Measurements from ENCODE around the gene DLL3. TPM values are rescaled to one million over a fixed set of nuclear protein-coding genes. Genes with fewer than 3 reads are reported as not detected.

DLL3 gene
- total and polyA plus RNA-seq, 10 of the 15 experiments (the other 5 are each of a cell fraction or from before 2014, with no cell fraction given): 0.18 to 2.0 (median 0.95) TPM

DNA sequence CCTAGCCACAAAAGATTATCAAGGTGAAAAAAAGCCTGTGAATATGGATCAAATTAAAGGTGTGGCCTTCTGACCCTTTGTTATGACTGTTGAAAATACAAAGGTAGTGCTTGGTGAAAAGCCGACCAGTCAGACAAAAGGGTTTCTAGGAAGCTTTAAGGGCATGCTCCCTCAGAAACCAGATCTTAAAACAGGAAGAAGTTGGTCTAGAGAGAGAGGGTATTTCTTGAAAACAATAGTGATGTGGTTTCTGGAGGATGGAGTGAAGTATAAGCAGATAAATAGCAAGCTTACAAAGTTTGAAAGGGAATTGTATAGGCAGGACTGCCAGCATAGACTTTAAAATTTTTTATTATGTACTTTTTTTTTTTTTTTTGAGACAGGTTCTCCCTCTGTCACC lies 46.2 kb downstream of the DLL3 start:
- no peaks in the 10 kb centered on the region; a peak in 1 of 4 replicates for H3K27me3 ChIP-seq (replicated peaks in 1 of 2; ENCODE audit: control insufficient read depth in 2 of 2, insufficient read depth in 2 of 2, low read length in 1 of 2)
- POLR2A ChIA-PET: interaction anchor here (0.7 kb wide), 2 partner anchors 125 to 289 kb away, joined by 4 to 5 read pairs; no protein-coding TSS in a partner anchor
- no peaks in the 10 kb centered on the region for H3K36me3 ChIP-seq (ENCODE audit: control insufficient read depth in 2 of 2, insufficient read depth in 2 of 2, low read length in 1 of 2)
- no peaks in the 10 kb centered on the region for H3K9me3 ChIP-seq (replicated peaks; ENCODE audit: control insufficient read depth, insufficient read depth, low read length)
- H3K4me2 ChIP-seq (ENCODE audit: control insufficient read depth, insufficient read depth): no peak overlapping the region
- CTCF ChIA-PET: interaction anchor here (2.0 to 15.0 kb wide), 2 partner anchors 9 to 130 kb away, joined by 6 to 248 read pairs; no protein-coding TSS in a partner anchor
- H3K4me1 ChIP-seq (ENCODE audit: control insufficient read depth, insufficient read depth, low read length): no peaks in the 10 kb centered on the region; the same call in 1 of the 2 replicates
- no peak overlapping the region for H3K27ac ChIP-seq (ENCODE audit: control insufficient read depth, insufficient read depth)
- WGBS (ENCODE audit: insufficient coverage, insufficient replicate concordance, low lambda C conversion rate, missing lambda C conversion rate): 0% methylated on average over 1 of the region's 1 CpG
- no TSS peak for BruUV-seq (replicated peaks)
- no peak overlapping the region for H3K9ac ChIP-seq (ENCODE audit: control insufficient read depth, insufficient read depth, low read length)
- DNase-seq (ENCODE audit: low read depth, low spot score) (no peak), ATAC-seq (no peak), FAIRE-seq (no peak)
- SMC1A ChIA-PET (ENCODE audit: uncharacterized antibody, unreplicated experiment): no interaction called here
- no peak overlapping the region for H3K4me3 ChIP-seq
- TF ChIP-seq NR2C1 (IDR thresholded peaks at IDR 0.05): no peak
- TF ChIP-seq KAT2A (conservative IDR thresholded peaks at IDR 0.05; ENCODE audit: control insufficient read depth, low read depth, low read length): no peak
- RAD21 ChIA-PET (ENCODE audit: unreplicated experiment): interaction anchor here (1.2 to 1.5 kb wide), 2 partner anchors 83 to 127 kb away, joined by 3 to 5 read pairs; no protein-coding TSS in a partner anchor
- no peaks in the 10 kb centered on the region for H4K20me1 ChIP-seq (ENCODE audit: control insufficient read depth, insufficient read depth)
- intact Hi-C loops (cut with micrococcal nuclease; ENCODE audit: unreplicated experiment): no loop called here
- in situ Hi-C loops (cut with MboI): loop anchor here (5.0 kb wide), 1 partner anchor 297 kb away; no protein-coding TSS in a partner anchor
- H2AFZ ChIP-seq (ENCODE audit: control insufficient read depth, low read depth, low read length): no peak overlapping the region
- peaks cover under 1% of the 10 kb centered on the region for H3K79me2 ChIP-seq (ENCODE audit: control insufficient read depth, insufficient read depth, low read length)

DNA sequence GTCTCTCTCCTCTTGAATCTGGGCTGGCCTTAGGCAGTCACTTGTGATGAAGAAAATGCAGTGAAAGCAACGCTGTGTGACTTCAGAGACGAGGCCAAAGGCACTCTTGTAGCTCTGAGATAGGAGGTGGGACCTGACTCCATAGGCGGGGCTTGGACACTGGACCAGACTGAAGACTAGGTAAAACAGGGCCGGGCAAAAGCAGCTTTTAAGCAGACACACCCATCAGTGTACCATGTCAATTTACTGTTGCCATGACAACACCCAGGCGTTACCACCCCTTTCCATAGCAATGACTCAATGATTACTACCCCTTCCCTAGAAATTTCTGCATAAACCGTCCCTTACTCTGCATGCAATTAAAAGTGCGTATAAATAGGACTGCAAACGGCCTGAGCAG lies 47.9 kb downstream of the DLL3 start:
- Histone ChIP-seq H3K79me2 (ENCODE audit: control insufficient read depth, insufficient read depth, low read length) (no peaks in the 10 kb centered on the region), H3K9me3 (replicated peaks; ENCODE audit: control insufficient read depth, insufficient read depth, low read length) (no peaks in the 10 kb centered on the region), H3K4me3 (no peak overlapping the region), H2AFZ (ENCODE audit: control insufficient read depth, low read depth, low read length) (no peak overlapping the region), H4K20me1 (ENCODE audit: control insufficient read depth, insufficient read depth) (no peaks in the 10 kb centered on the region), H3K27me3 (replicated peaks in 1 of 2; ENCODE audit: control insufficient read depth in 2 of 2, insufficient read depth in 2 of 2, low read length in 1 of 2) (no peaks in the 10 kb centered on the region; a peak in 1 of 4 replicates), H3K27ac (ENCODE audit: control insufficient read depth, insufficient read depth) (no peak overlapping the region), H3K4me2 (ENCODE audit: control insufficient read depth, insufficient read depth) (no peak overlapping the region), H3K4me1 (ENCODE audit: control insufficient read depth, insufficient read depth, low read length) (peaks cover 1% of the 10 kb centered on the region), H3K36me3 (ENCODE audit: control insufficient read depth in 2 of 2, insufficient read depth in 2 of 2, low read length in 1 of 2) (no peaks in the 10 kb centered on the region), H3K9ac (ENCODE audit: control insufficient read depth, insufficient read depth, low read length) (no peak overlapping the region)
- no TSS peak for BruUV-seq (replicated peaks)
- intact Hi-C loops (cut with micrococcal nuclease; ENCODE audit: unreplicated experiment) (no loop called here), in situ Hi-C loops (cut with MboI) (loop anchor here (5.0 kb wide), 1 partner anchor 296 kb away; no protein-coding TSS in a partner anchor)
- ChIA-PET SMC1A (ENCODE audit: uncharacterized antibody, unreplicated experiment) (interaction anchor here (1.0 to 3.0 kb wide), 4 partner anchors 22 to 129 kb away, joined by 3 to 20 read pairs (median 4); no protein-coding TSS in a partner anchor), RAD21 (ENCODE audit: unreplicated experiment) (interaction anchor here (0.9 to 1.5 kb wide), 2 partner anchors 107 to 125 kb away, joined by 3 read pairs; no protein-coding TSS in a partner anchor), CTCF (interaction anchor here (1.1 to 15.0 kb wide), 4 partner anchors 9 to 128 kb away, joined by 3 to 248 read pairs (median 6); partner anchors contain the start of gene EID2B), POLR2A (interaction anchor here (0.6 to 1.1 kb wide), 2 partner anchors 97 to 126 kb away, joined by 3 to 4 read pairs; no protein-coding TSS in a partner anchor)
- TF ChIP-seq SMARCA5 (IDR thresholded peaks at IDR 0.05): no peak
- no peak for TF ChIP-seq MXI1 (IDR thresholded peaks at IDR 0.05; ENCODE audit: low read depth, low read length)
- no peak for TF ChIP-seq CHD1 (IDR thresholded peaks at IDR 0.05; ENCODE audit: low read depth, low read length)
- no peak for TF ChIP-seq PAX8 (IDR thresholded peaks at IDR 0.05)
- TF ChIP-seq, protein P1, sequence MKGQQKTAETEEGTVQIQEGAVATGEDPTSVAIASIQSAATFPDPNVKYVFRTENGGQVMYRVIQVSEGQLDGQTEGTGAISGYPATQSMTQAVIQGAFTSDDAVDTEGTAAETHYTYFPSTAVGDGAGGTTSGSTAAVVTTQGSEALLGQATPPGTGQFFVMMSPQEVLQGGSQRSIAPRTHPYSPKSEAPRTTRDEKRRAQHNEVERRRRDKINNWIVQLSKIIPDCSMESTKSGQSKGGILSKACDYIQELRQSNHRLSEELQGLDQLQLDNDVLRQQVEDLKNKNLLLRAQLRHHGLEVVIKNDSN (IDR thresholded peaks at IDR 0.05; ENCODE audit: borderline replicate concordance, extremely low read length, insufficient read depth, low read depth, low read length): no peak
- TF ChIP-seq SREBF2 (IDR thresholded peaks at IDR 0.05; ENCODE audit: low read length): no peak
- TF ChIP-seq HCFC1 (IDR thresholded peaks at IDR 0.05; ENCODE audit: low read length): no peak
- TF ChIP-seq FOXM1 (IDR thresholded peaks at IDR 0.05; ENCODE audit: low read depth, low read length): no peak
- no peak for TF ChIP-seq NR2C1 (IDR thresholded peaks at IDR 0.05)
- no peak for TF ChIP-seq NR2F1 (conservative IDR thresholded peaks at IDR 0.05)
- no peak for TF ChIP-seq BHLHE40 (IDR thresholded peaks at IDR 0.05; ENCODE audit: borderline replicate concordance in 1 of 2, low read depth in 2 of 2, low read length in 1 of 2)
- TF ChIP-seq ATF3 (IDR thresholded peaks at IDR 0.05; ENCODE audit: borderline replicate concordance, extremely low read depth, low read depth, low read length): no peak
- TF ChIP-seq BCL11A (IDR thresholded peaks at IDR 0.05; ENCODE audit: low read depth, low read length): no peak
- no peak for TF ChIP-seq CREM (IDR thresholded peaks at IDR 0.05; ENCODE audit: low read depth)
- no peak for TF ChIP-seq EP300 (IDR thresholded peaks at IDR 0.05; ENCODE audit: borderline replicate concordance in 1 of 2, control insufficient read depth in 1 of 2, low read depth in 2 of 2, low read length in 2 of 2)
- DNase-seq (ENCODE audit: low read depth, low spot score) (no peak), ATAC-seq (no peak), FAIRE-seq (no peak)
- 33% methylated on average over 8 of the region's 8 CpGs for WGBS (ENCODE audit: insufficient coverage, insufficient replicate concordance, low lambda C conversion rate, missing lambda C conversion rate)
